Caco-2 (cell line): Measurements from ENCODE around the gene C4BPB. TPM values are rescaled to one million over a fixed set of nuclear protein-coding genes. Genes with fewer than 3 reads are reported as not detected.

ENCODE experiments used
- BruUV-seq: library from RNA; stranded (reverse); fragments of 400-500 nt; replicated peaks from 2 replicates; lab custom pipeline; 2021; lab: Mats Ljungman, UMichigan
- CTCF ChIA-PET: fragments of 300-600 bp; sonication (Branson Sonifier 250); formaldehyde crosslinking; loops from one replicate; lab custom pipeline; 2022; ENCODE audit warnings: antibody characterized with exemption; lab: Charles Lee
- POLR2A ChIA-PET: fragments of 300-600 bp; sonication (Branson Sonifier 250); formaldehyde crosslinking; loops from one replicate; lab custom pipeline; 2022; ENCODE audit warnings: antibody characterized with exemption; lab: Charles Lee
- DNase-seq, 2 experiments: peaks; one replicate each; pipeline versions ENCODE4 v3.0.0 to v3.0.0-alpha.2; 2020 to 2022
- H3K27me3 ChIP-seq: replicated peaks from 2 replicates; pipeline ENCODE4 v1.6.0; 2011; ENCODE audit warnings: low read length; ENCODE audit not compliant: control insufficient read depth, insufficient read depth
- H3K36me3 ChIP-seq: 2 replicates; pipeline ENCODE4 v1.5.1; 2011; ENCODE audit warnings: low read length; ENCODE audit not compliant: control insufficient read depth, insufficient read depth
- H3K4me1 ChIP-seq: fragments of 250-450 bp; sonication (Bioruptor Pico); 2 replicates; pipeline ENCODE4 v1.5.1; 2020; ENCODE audit warnings: mild to moderate bottlenecking
- H3K4me3 ChIP-seq: 2 replicates; pipeline ENCODE4 v1.5.1; 2011; ENCODE audit warnings: low read depth, mild to moderate bottlenecking, control low read depth, low read length
- H3K9me3 ChIP-seq: fragments of 250-450 bp; sonication (Bioruptor Pico); 2 replicates; pipeline ENCODE4 v1.5.1; 2020; ENCODE audit warnings: mild to moderate bottlenecking, moderate library complexity
- H3K27ac Mint-ChIP-seq: one replicate; pipeline ENCODE4 v1.8.0; 2022; ENCODE audit warnings: mixed read lengths; ENCODE audit not compliant: unreplicated experiment
- H3K27me3 Mint-ChIP-seq: one replicate; pipeline ENCODE4 v1.8.0; 2022; ENCODE audit warnings: mixed read lengths; ENCODE audit not compliant: insufficient read depth, unreplicated experiment
- H3K36me3 Mint-ChIP-seq: one replicate; pipeline ENCODE4 v1.8.0; 2022; ENCODE audit warnings: mild to moderate bottlenecking, mixed read lengths; ENCODE audit not compliant: insufficient read depth, unreplicated experiment
- H3K4me1 Mint-ChIP-seq: one replicate; pipeline ENCODE4 v1.8.0; 2022; ENCODE audit warnings: low read depth, mixed read lengths; ENCODE audit not compliant: unreplicated experiment
- H3K4me3 Mint-ChIP-seq: one replicate; pipeline ENCODE4 v1.8.0; 2022; ENCODE audit warnings: mild to moderate bottlenecking, moderate library complexity, mixed read lengths; ENCODE audit not compliant: unreplicated experiment
- H3K9me3 Mint-ChIP-seq: one replicate; pipeline ENCODE4 v1.8.0; 2022; ENCODE audit warnings: mixed read lengths; ENCODE audit not compliant: unreplicated experiment
- intact Hi-C: fragments of 100-400 bp; cut with micrococcal nuclease; formaldehyde crosslinking; loops from one replicate; pipeline ENCODE4 v1.10.0; 2022; ENCODE audit not compliant: unreplicated experiment
- total RNA-seq: library from RNA; stranded (reverse); gene quantifications from 2 replicates; pipeline ENCODE4 v1.2.3, GENCODE V29; 2022
- TF ChIP-seq, protein P1 (sequence below), 2 experiments: fragments of 200-600 bp in 1 of 2; IDR thresholded peaks; 1 replicate in 1 of 2; 2 replicates in 1 of 2; pipeline versions ENCODE4 v1.5.1 to v1.8.0; 2011 to 2022; ENCODE audit warnings: antibody characterized with exemption in 1 of 2, control low read depth in 1 of 2, inconsistent platforms in 1 of 2, low read depth in 1 of 2, low read length in 1 of 2, mild to moderate bottlenecking in 1 of 2, moderate library complexity in 1 of 2; ENCODE audit not compliant: insufficient read depth in 1 of 2, severe bottlenecking in 1 of 2, unreplicated experiment in 1 of 2

Gene C4BPB
- total RNA-seq, 1 experiment from 2014 or later, result 99.8 TPM

DNA sequence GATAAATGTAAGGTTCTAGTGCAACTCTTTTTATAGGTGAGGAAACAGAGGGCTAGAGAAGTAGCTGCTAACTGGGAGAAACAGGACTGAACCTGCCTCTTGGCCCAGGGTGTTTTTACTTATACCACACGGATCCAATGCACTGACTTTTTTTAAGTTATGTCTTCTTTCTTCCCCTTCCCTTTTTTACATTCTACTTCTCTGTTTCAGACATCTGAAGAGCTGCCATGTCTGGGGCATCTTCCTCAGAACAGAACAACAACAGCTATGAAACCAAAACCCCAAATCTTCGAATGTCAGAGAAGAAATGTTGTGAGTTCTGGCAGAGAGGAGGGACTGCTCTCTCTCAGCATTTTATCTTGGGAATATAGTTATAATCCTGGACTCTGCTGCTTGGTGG lies 34.2 kb upstream of the C4BPB start:
- H3K4me1 ChIP-seq, result peaks cover 4% of the 10 kb centered on the region
- CTCF ChIA-PET, result no interaction called here
- H3K4me3 ChIP-seq, result no peak overlapping the region
- intact Hi-C loops, result no loop called here
- peaks cover 13% of the 10 kb centered on the region for H3K36me3 Mint-ChIP-seq
- no peaks in the 10 kb centered on the region for H3K9me3 Mint-ChIP-seq
- no peaks in the 10 kb centered on the region for H3K27me3 ChIP-seq
- H3K4me1 Mint-ChIP-seq, result peaks cover 15% of the 10 kb centered on the region
- no peak overlapping the region for H3K27ac Mint-ChIP-seq
- H3K36me3 ChIP-seq, result no peaks in the 10 kb centered on the region
- DNase-seq, result no peak
- BruUV-seq, result no TSS peak
- no peaks in the 10 kb centered on the region for H3K27me3 Mint-ChIP-seq
- POLR2A ChIA-PET, result no interaction called here
- no peaks in the 10 kb centered on the region for H3K9me3 ChIP-seq
- TF ChIP-seq, protein P1, sequence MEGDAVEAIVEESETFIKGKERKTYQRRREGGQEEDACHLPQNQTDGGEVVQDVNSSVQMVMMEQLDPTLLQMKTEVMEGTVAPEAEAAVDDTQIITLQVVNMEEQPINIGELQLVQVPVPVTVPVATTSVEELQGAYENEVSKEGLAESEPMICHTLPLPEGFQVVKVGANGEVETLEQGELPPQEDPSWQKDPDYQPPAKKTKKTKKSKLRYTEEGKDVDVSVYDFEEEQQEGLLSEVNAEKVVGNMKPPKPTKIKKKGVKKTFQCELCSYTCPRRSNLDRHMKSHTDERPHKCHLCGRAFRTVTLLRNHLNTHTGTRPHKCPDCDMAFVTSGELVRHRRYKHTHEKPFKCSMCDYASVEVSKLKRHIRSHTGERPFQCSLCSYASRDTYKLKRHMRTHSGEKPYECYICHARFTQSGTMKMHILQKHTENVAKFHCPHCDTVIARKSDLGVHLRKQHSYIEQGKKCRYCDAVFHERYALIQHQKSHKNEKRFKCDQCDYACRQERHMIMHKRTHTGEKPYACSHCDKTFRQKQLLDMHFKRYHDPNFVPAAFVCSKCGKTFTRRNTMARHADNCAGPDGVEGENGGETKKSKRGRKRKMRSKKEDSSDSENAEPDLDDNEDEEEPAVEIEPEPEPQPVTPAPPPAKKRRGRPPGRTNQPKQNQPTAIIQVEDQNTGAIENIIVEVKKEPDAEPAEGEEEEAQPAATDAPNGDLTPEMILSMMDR (IDR thresholded peaks at IDR 0.05; ENCODE audit: insufficient read depth in 1 of 2, low read depth in 1 of 2, low read length in 1 of 2, severe bottlenecking in 1 of 2, unreplicated experiment in 1 of 2), result no peak
- H3K4me3 Mint-ChIP-seq, result peak overlapping the region; percentile 94

DNA sequence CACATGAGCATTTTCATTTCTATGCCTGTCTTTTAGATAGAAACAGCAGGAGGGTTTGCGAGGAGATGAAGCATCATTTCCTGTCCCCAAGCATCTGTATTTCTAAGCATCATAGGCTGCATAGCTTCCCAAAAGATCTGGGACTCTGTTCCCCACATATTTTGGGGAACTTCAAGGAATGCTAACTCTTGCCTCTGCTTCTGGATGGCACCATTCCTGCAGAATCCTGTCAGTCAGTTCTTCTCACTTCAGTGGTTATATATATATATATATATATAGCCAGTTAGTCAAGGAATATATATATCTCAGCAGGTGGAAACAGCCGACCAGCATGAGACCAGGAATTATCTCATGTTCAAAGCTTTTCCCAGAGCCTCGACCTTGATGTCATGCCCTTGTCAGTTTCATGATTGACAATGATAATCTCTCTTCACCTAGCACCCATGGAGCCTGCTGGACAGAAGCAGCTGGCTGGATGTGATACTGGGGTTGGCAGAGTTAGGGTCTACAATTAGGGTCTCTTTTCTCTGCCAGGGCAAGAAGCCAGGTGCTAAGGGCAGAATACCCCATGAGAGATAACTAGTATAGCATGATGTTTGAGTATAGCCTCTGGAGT lies 33.2 kb upstream of the C4BPB start:
- Mint-ChIP-seq H3K27ac (no peak overlapping the region), H3K4me1 (peaks cover 15% of the 10 kb centered on the region)
- POLR2A ChIA-PET, result no interaction called here

DNA sequence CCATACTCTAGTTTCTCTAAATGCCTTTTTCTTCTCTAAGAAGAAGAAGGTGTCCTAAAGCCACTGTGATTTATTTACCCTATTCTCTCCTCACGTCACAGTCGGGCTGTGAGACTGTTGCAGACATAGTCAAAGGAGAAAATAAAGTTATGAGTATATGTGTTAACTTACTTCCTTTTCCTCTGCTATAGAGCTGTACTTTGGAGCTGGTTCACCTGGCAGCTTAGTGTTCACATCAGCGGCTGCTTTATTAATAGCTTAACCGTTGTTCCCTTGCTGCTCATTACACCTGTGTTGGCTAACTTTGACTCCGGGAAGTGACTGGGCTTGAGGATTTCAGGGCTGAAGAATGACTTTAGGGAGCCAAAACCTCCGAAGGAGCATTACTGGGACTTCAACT lies 32.0 kb upstream of the C4BPB start:
- Histone ChIP-seq H3K4me3 (no peak overlapping the region), H3K9me3 (no peaks in the 10 kb centered on the region), H3K36me3 (no peaks in the 10 kb centered on the region), H3K27me3 (no peaks in the 10 kb centered on the region), H3K4me1 (peaks cover 3% of the 10 kb centered on the region; the same call in 1 of the 2 replicates)
- ChIA-PET POLR2A (no interaction called here), CTCF (no interaction called here)
- no peak overlapping the region for H3K27ac Mint-ChIP-seq
- no peaks in the 10 kb centered on the region for H3K9me3 Mint-ChIP-seq
- TF ChIP-seq, protein P1 (IDR thresholded peaks at IDR 0.05; ENCODE audit: insufficient read depth in 1 of 2, low read depth in 1 of 2, low read length in 1 of 2, severe bottlenecking in 1 of 2, unreplicated experiment in 1 of 2), result no peak
- H3K4me1 Mint-ChIP-seq, result peaks cover 10% of the 10 kb centered on the region
- peaks cover 6% of the 10 kb centered on the region for H3K36me3 Mint-ChIP-seq
- H3K4me3 Mint-ChIP-seq, result no peak overlapping the region
- no peak for DNase-seq
- no TSS peak for BruUV-seq
- H3K27me3 Mint-ChIP-seq, result no peaks in the 10 kb centered on the region
- intact Hi-C loops, result no loop called here

More for the DNA sequence above, 33.2 kb upstream of the C4BPB start:
- Mint-ChIP-seq H3K9me3 (no peaks in the 10 kb centered on the region), H3K27me3 (no peaks in the 10 kb centered on the region), H3K36me3 (peaks cover 6% of the 10 kb centered on the region), H3K4me3 (peak overlapping the region; percentile 19)
- H3K27me3 ChIP-seq, result no peaks in the 10 kb centered on the region
- no peaks in the 10 kb centered on the region for H3K9me3 ChIP-seq
- TF ChIP-seq, protein P1 (IDR thresholded peaks at IDR 0.05; ENCODE audit: insufficient read depth in 1 of 2, low read depth in 1 of 2, low read length in 1 of 2, severe bottlenecking in 1 of 2, unreplicated experiment in 1 of 2), result no peak
- CTCF ChIA-PET, result no interaction called here
- H3K36me3 ChIP-seq, result no peaks in the 10 kb centered on the region
- intact Hi-C loops, result no loop called here
- no peak for DNase-seq
- H3K4me3 ChIP-seq, result no peak overlapping the region
- peaks cover 4% of the 10 kb centered on the region; the same call in 1 of the 2 replicates for H3K4me1 ChIP-seq
- BruUV-seq, result no TSS peak
